HG02884 (cell line): ENCODE results near the gene C9orf78.

ENCODE experiments used
- ATAC-seq: cut with Tn5 transposase; IDR thresholded peaks from one replicate; pipeline ENCODE4 v1.9.1; 2021; ENCODE audit warnings: mild to moderate bottlenecking, moderate library complexity; ENCODE audit not compliant: unreplicated experiment

C9orf78 gene

GRCh38 chr9:129845373-129845772, 10.3 kb upstream of the C9orf78 start:
- no peak for ATAC-seq

GRCh38 chr9:129841071-129841470, 6.0 kb upstream of the C9orf78 start:
- ATAC-seq, result no peak

GRCh38 chr9:129840034-129840433, 5.0 kb upstream of the C9orf78 start:
- ATAC-seq, result no peak

GRCh38 chr9:129839324-129840023, 4.4 kb upstream of the C9orf78 start:
- no peak for ATAC-seq

- no peak for ATAC-seq
Measured at GRCh38 chr9:129838707-129839259, 3.7 kb upstream of the C9orf78 start.

- no peak for ATAC-seq
Measured at GRCh38 chr9:129836311-129837007, 1.4 kb upstream of the C9orf78 start.

- ATAC-seq, result no peak
Measured at GRCh38 chr9:129835860-129836223, 767 bp upstream of the C9orf78 start.

GRCh38 chr9:129834489-129835127, 467 bp downstream of the C9orf78 start:
- ATAC-seq, result peak; percentile 9

- no peak for ATAC-seq
Measured at GRCh38 chr9:129832982-129833381, 2.1 kb downstream of the C9orf78 start.

GRCh38 chr9:129828969-129829368, 6.1 kb downstream of the C9orf78 start:
- no peak for ATAC-seq

- ATAC-seq, result no peak
Measured at GRCh38 chr9:129828051-129828450, 7.0 kb downstream of the C9orf78 start.

- ATAC-seq, result no peak
Measured at GRCh38 chr9:129826759-129827158, 8.3 kb downstream of the C9orf78 start.

- no peak for ATAC-seq
Measured at GRCh38 chr9:129826344-129826743, 8.7 kb downstream of the C9orf78 start.

- peak; percentile 87 for ATAC-seq
Measured at GRCh38 chr9:129823935-129824601, 11.0 kb downstream of the C9orf78 start, which contains the start of gene TOR1A. TOR1A (minus strand) TSS chr9:129824136; CDS start chr9:129824085, 51 bp downstream.

GRCh38 chr9:129823542-129823934, 11.5 kb downstream of the C9orf78 start:
- no peak for ATAC-seq

- ATAC-seq, result no peak
Measured at GRCh38 chr9:129822898-129823541, 12.1 kb downstream of the C9orf78 start.

GRCh38 chr9:129816501-129817435, 18.3 kb downstream of the C9orf78 start:
- no peak for ATAC-seq

- ATAC-seq, result no peak
Measured at GRCh38 chr9:129815278-129815677, 19.8 kb downstream of the C9orf78 start.

GRCh38 chr9:129814432-129815223, 20.4 kb downstream of the C9orf78 start:
- no peak for ATAC-seq
